AG08396 (cell line): Measurements from ENCODE around the gene CDH4.

Source experiments
- DNase-seq: peaks from one replicate; pipeline ENCODE4 v3.0.0; 2012; ENCODE audit warnings: low spot score, mixed read lengths

Gene CDH4

DNA sequence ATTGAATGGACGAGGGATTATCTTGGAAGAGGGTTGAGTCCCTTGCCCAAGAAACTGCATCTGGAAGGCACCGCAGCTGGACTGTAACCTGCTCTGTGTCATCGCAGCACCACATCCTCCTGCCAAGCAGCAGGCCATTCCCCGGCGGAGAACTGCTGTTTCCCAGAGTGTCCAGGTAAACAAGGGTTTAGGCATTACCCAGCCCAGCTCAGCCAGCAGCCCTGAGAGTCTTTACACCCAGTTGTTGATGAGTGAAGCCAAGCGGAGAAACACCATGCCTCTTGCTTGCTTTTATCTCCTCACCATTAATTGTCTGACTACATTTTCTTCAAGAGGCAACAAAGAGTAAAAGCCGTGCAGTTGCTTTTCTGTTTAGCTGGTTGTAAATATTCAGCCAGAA lies 104.1 kb downstream of the CDH4 start:
- DNase-seq, result no peak

DNA sequence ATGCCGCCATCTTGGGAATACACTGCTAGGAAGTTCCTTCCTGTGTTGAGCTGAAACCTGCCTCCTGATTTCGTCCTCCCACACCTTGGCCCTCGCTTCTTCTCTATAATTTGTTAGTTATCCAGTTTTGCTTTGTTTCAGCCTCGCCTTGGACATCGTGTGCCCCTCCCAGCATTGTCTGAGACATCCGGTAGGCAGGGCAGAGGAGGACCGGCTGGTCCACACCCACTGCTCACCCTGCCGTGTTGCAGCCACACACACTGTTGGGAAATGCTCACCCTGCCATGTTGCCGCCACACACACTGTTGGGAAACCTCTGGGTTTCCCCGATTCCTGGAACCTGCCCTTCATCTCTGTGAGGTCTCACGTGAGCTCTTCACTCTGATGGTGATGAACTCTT lies 105.1 kb downstream of the CDH4 start:
- no peak for DNase-seq

DNA sequence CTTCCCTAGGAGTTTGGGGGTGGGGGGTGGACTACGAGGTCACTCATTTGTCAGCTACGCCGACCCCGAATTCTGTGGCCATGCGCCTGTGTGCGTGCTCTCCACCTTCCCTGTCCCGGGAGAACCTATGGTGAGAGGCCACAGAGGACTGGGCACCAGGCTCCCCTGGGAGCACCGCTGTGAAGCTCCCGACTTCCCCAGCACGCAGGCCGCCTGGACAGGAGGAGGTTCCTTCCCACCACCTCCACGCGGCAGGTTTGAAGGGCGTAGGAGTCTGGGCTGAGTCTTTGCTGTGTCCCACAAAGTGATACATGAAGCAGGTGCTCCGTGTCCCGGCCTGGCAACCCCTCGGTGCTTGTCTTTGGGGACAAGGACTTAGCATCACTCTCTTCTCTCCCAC lies 107.2 kb downstream of the CDH4 start:
- no peak for DNase-seq

GRCh38 chr20:61360296-61360695 lies 108.2 kb downstream of the CDH4 start:
- no peak for DNase-seq

GRCh38 chr20:61360940-61361339 lies 108.9 kb downstream of the CDH4 start:
- DNase-seq, result no peak

GRCh38 chr20:61361501-61361900 lies 109.4 kb downstream of the CDH4 start:
- DNase-seq, result no peak

DNA sequence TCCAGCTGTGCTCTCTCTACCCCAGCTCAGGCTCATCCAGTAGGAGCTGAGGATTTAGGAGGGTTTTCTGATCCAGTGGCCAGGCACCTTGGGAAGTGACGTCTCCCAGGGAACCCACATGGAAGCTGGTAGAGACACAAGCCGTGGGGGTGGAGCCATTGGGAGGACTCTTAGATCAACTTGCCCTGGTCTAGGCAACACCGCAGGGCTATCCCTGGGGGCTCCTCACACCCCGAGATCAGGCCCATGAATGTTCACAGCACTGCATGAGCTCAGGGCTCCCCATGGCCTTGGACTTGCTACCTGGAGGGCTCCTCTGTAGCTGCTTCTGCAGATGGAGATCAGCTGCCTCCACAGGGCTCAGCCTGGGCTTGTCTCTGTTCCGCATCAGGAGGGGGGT lies 112.1 kb downstream of the CDH4 start:
- no peak for DNase-seq

GRCh38 chr20:61366914-61367313 lies 114.9 kb downstream of the CDH4 start:
- no peak for DNase-seq

GRCh38 chr20:61369731-61370520 lies 117.9 kb downstream of the CDH4 start:
- no peak for DNase-seq

- DNase-seq, result no peak
Observed at GRCh38 chr20:61370841-61371303, 118.8 kb downstream of the CDH4 start.

- peak; percentile 62 for DNase-seq
Observed at GRCh38 chr20:61371501-61372136, 119.6 kb downstream of the CDH4 start.

- DNase-seq, result no peak
Observed at GRCh38 chr20:61372137-61373054, 120.3 kb downstream of the CDH4 start.

- DNase-seq, result no peak
Observed at GRCh38 chr20:61373055-61373399, 121.0 kb downstream of the CDH4 start.

DNA sequence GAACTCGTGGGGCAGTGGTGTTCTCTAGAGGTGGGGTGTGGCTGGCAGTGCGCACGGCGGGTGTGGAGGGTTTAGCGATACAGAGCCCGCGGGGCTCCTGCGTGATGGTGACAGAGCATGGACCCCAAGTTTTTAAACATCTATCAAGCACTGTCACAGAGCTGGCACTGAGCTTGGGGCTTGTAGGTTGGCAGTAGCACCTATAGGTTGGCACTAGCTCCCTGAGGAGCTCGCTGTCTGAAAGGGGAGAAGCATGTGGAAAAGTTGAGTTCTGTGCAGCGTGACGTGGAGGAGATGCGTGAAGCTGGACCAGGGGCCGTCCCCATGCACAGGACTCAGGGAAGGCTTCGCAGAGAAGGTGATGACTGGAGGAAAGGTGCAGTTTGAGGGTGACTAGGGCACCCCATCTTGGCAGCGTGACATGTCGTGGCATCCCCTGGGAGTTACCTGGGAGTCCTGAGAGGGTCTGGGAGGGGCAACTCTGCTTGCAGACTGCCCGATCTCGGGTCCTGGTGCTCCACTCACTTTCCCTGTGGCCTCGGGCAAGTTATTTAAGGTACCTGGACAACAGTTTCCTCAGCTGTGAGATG lies 122.0 kb downstream of the CDH4 start:
- no peak for DNase-seq

GRCh38 chr20:61376541-61377240 lies 124.6 kb downstream of the CDH4 start:
- no peak for DNase-seq

GRCh38 chr20:61378694-61379355 lies 126.8 kb downstream of the CDH4 start:
- DNase-seq, result no peak

GRCh38 chr20:61379898-61380544 lies 128.0 kb downstream of the CDH4 start:
- DNase-seq, result no peak

GRCh38 chr20:61380545-61380915 lies 128.5 kb downstream of the CDH4 start:
- DNase-seq, result no peak

- no peak for DNase-seq
Observed at GRCh38 chr20:61382194-61382593, 130.1 kb downstream of the CDH4 start.

GRCh38 chr20:61385296-61385695 lies 133.2 kb downstream of the CDH4 start:
- no peak for DNase-seq

- no peak for DNase-seq
Observed at GRCh38 chr20:61385731-61386130, 133.7 kb downstream of the CDH4 start.
